ENCODE results near the gene LDLRAD4.

The LDLRAD4 gene

DNA sequence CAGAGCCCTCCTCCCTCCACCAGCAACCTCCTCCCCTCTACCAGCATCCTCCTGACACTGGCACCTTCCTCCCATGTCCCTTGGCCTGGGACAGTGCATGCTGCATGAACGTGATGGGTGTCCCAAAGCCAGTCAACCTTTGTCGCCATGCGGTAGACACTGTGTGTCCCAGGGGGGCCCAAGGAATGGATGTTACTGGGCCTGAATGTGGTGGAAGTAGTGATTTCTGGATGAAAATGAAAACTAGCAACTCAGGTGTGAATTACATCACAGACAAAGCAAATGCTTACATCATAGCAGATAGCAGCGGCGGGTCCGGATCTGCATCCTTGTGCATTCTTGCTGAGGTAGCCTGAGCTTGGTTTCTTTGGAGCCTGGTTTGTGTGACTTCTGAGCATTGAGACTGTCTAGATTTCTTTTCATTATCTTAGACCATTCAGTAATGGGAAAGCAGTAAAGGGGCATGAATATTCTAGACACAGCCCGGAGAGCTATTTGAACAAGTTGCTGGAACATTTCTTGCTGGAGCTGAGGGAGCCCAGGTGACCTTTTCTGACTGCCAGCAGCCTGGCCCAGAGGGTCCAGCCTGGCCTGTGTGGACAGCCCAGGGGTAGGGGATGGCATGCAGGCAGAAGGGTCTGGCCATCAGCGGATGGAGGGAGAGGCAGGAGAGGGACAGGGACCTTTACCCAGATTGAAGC lies 407.4 kb downstream of the LDLRAD4 start:
- no peak for DNase-seq

GRCh38 chr18:13626544-13626908 lies 408.0 kb downstream of the LDLRAD4 start:
- DNase-seq: no peak

DNA sequence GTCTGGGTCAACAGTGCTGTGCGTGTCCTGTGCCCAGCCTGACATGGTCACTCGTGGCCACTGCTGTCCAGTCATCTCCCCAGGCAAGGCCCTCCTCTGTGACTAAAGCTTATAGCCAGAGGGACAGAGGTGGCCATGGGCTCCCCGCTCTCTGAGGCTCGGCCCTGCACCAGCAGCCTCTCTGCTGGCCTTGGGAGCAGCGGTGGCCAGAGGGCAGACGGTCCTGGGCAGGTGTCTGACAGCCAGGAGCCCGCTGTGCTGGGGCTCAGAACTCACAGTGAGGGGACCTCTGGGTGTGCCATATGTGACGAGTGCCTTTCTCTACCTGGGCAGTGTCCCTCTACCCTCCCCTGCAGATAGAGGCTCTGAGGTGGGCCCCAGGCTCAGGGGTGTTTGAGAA lies 409.1 kb downstream of the LDLRAD4 start:
- DNase-seq: no peak

GRCh38 chr18:13628211-13628610 lies 409.7 kb downstream of the LDLRAD4 start:
- DNase-seq: no peak

DNA sequence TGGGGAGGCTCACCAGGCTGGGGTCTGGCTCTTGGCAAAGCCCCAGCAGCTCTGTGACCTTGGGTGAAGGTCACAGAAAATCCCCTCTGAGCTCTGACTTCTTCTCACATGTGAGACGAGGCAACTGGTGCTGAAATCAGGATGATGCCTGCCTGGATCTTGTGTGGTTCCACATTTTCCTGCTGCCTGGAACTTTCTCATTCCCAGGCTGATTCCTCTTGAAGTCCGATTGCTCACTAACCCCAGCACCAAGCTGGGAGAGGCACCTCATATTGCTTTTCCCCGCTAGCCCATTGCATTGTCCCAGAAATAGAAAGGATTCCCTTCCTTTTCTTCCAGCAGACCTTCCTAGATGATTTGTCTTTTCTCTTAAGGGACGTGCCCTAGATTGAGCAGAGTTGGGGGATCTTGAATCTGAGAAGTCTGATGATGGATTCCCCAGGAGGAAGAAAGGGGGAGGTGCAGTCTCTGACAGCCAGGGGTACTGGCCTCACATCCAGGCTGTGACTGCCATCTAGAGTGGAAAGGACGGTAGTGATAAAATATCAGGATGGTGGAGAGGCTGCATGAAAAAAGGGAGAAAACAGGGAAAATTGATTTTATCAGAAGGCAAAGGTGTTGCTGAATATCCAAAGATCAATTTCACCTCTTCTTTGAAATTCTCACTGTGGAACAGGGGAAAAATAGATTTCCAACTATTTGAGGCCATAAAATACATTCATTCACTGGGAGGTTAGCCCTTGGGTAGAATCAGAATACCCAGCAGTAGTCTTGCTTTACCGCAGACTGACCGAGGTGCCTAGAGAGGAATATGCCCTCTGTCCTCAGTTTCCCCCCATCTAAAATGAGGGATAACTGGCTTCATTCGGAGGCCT lies 411.5 kb downstream of the LDLRAD4 start:
- DNase-seq: peak; percentile 26

DNA sequence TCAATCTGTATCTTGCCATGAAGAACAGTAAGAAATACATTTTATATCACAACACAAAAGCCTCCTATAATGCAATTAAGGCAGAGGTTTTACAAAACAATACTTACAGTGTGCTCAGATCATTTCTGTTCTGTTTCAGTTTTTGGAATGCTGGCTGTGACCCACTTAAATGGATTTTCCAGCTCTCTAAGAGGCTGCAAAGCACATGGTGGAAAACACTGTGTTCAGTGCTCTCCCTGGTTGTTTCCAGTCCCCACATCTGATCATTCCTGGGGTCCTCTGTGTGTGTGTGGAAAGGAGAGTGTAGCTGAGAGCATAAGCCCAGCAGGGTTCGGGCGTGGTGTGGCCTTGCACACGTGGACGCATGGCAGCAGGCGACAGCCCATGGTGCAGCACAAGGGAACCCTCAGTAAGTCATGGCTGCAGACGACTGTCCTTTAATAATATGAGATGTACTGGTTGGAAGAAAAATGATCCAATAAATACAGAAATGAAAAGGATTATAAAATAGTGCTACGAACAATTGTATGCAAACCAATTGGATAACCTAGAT lies 412.2 kb downstream of the LDLRAD4 start:
- no peak for DNase-seq

GRCh38 chr18:13633700-13634099 lies 415.1 kb downstream of the LDLRAD4 start:
- no peak for DNase-seq

GRCh38 chr18:13635046-13635445 lies 416.5 kb downstream of the LDLRAD4 start:
- no peak for DNase-seq

- DNase-seq: no peak
Measured at GRCh38 chr18:13638719-13639595, 420.4 kb downstream of the LDLRAD4 start.

DNA sequence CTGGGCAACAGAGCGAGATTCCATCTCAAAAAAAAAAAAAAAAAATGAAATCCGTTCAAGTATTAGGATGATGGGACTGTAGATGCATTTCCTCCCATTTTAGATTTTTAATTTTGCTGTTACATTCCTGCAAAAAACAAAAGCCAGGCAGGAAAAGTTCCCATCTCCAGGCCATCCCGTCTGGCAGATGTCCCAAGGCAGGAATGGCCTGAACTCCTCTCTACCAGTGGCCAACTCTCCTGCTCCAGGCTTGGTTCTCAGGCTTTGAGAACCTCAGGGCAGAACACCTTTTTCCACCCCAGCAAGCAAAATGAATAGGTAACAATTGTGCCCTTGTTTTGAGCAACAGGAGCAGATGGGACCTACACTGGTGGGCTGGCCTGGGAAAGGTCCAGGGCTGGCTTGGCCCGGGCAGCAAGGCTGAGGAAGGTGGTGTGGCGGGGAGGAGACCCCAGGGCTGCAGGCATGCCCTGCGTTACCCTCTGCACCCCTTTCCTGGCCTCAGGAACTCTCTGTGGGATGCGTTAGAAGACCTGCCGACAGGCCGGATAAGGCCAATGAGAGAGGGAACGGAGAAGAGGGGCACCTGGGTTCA lies 421.8 kb downstream of the LDLRAD4 start:
- DNase-seq: no peak

DNA sequence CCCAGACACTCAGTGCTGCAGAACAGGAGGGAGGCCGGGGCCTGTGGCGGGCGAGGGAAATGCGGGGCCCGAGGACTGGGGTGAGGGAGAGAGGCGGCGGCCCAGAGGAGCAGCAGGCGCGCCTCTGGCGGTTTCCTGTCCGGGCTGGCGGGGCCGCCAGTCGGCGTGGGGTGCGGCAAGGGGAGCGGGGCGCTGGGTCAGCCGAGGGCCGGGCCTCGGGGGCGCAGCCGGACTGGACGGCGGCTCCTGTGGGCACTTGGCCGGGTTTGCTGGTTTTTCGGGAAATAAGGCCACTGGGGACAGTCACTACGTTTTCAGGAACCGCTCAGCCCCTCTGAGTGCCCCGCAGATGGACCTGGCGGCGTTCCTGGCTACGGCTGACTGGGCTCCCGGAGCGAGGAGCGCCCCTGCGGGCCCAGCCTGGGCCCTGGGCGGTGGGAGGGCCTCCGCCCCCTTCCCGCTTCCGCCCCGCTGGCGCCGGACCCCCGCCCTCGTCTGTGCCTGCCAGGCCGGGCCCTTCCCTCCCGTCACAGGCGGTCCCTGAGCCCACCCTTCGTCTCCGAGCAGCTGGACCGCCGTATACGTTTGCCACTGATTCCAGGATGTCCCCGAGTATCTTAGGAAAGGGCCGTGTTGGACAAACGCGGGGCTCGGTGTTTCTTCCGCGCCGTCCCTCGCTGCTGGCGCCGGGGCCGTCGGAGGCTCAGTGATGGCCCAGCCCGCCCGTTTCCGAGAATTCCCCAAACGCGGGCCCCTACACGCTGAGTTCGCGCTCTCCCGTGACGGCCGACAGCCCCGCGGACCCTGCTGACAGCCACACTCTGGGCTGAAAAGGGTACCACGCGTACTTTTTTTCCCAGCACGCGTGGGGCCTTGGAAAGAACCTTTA lies 423.2 kb downstream of the LDLRAD4 start:
- no peak for DNase-seq

GRCh38 chr18:13642440-13642827 lies 423.9 kb downstream of the LDLRAD4 start:
- DNase-seq: no peak

GRCh38 chr18:13643261-13643751 lies 424.7 kb downstream of the LDLRAD4 start:
- DNase-seq: no peak

- DNase-seq: no peak
Measured at GRCh38 chr18:13645093-13645492, 426.5 kb downstream of the LDLRAD4 start.

- no peak for DNase-seq
Measured at GRCh38 chr18:13646633-13647032, 428.1 kb downstream of the LDLRAD4 start.

DNA sequence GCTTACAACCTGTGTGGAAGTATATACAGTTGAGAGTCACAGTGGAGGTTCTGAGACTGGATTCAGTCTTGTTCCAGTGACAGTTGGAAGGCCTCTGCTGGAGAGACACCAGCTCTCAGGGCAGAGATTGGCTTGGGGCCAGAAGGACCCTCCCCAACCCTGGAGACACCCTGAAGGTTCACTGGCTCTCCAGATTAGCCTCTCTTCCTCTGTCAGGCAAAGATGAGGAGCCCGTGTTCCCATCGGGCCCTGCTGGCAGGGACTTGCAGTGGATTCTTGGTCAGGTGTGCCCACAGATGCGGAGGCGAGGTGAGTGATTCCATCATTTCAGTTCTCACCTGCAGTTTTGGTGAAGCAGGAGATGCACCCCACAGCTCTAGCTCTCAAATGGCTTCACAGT lies 429.2 kb downstream of the LDLRAD4 start:
- no peak for DNase-seq

- DNase-seq: no peak
Measured at GRCh38 chr18:13649397-13650390, 431.1 kb downstream of the LDLRAD4 start.

- DNase-seq: peak; percentile 53
Measured at GRCh38 chr18:13653746-13654433, 435.3 kb downstream of the LDLRAD4 start.

- no peak for DNase-seq
Measured at GRCh38 chr18:13657974-13658373, 439.4 kb downstream of the LDLRAD4 start.
